Measurements from ENCODE around the gene CYP4A22.

- TF ChIP-seq POLR2A (IDR thresholded peaks at IDR 0.05) (no peak), CTCF (IDR thresholded peaks at IDR 0.05) (no peak), POLR2AphosphoS5 (IDR thresholded peaks at IDR 0.05) (no peak)
These were observed 37.4 kb downstream of the CYP4A22 start for GRCh38 chr1:47174656-47175020.
